PC-3 (cell line): ENCODE results near the gene VDR. TPM values are rescaled to one million over a fixed set of nuclear protein-coding genes. Genes with fewer than 3 reads are reported as not detected.

ENCODE experiments used
- ATAC-seq: fragments of 200-7000 bp; cut with Tn5 transposase; 2 replicates; pipeline ENCODE4 v1.9.1; 2020; ENCODE audit warnings: mild to moderate bottlenecking, moderate library complexity
- BruUV-seq: library from RNA; stranded (reverse); fragments of 400-500 nt; replicated peaks from 2 replicates; lab custom pipeline; 2021; lab: Mats Ljungman, UMichigan
- CTCF ChIA-PET: fragments of 300-600 bp; sonication (Branson Sonifier 250); formaldehyde crosslinking; loops from one replicate; lab custom pipeline; 2022; ENCODE audit warnings: antibody characterized with exemption; lab: Charles Lee
- POLR2A ChIA-PET: fragments of 300-600 bp; sonication (Branson Sonifier 250); formaldehyde crosslinking; loops from one replicate; lab custom pipeline; 2022; ENCODE audit warnings: antibody characterized with exemption; ENCODE audit not compliant: unreplicated experiment; lab: Charles Lee
- DNase-seq: peaks from one replicate; pipeline ENCODE4 v3.0.0-alpha.2; 2015
- H2AFZ ChIP-seq: fragments of 300-600 bp; sonication (generic); 2 replicates; pipeline ENCODE4 v1.6.0; 2016; ENCODE audit warnings: antibody characterized with exemption, low read length
- H3F3A ChIP-seq: fragments of 300-600 bp; sonication (generic); one replicate; pipeline ENCODE4 v1.6.0; 2017; ENCODE audit warnings: antibody characterized with exemption, low read length, control low read depth, mild to moderate bottlenecking; ENCODE audit not compliant: unreplicated experiment
- H3K27ac ChIP-seq: fragments of 300-600 bp; sonication (generic); 2 replicates; pipeline ENCODE4 v1.5.1; 2016; ENCODE audit warnings: mild to moderate bottlenecking, low read length
- H3K27me3 ChIP-seq: fragments of 300-600 bp; sonication (generic); 2 replicates; pipeline ENCODE4 v1.6.1; 2016; ENCODE audit warnings: low read length, mixed read lengths
- H3K36me3 ChIP-seq: fragments of 300-600 bp; sonication (generic); 2 replicates; pipeline ENCODE4 v1.6.1; 2016; ENCODE audit warnings: low read depth, mixed run types, low read length, mixed read lengths
- H3K4me1 ChIP-seq: fragments of 300-600 bp; sonication (generic); 2 replicates; pipeline ENCODE4 v1.5.1; 2016; ENCODE audit warnings: low read length; ENCODE audit not compliant: insufficient read depth
- H3K4me2 ChIP-seq: fragments of 300-600 bp; sonication (generic); 2 replicates; pipeline ENCODE4 v1.6.0; 2016; ENCODE audit warnings: low read length
- H3K4me3 ChIP-seq: fragments of 300-600 bp; sonication (generic); 2 replicates; pipeline ENCODE4 v1.5.1; 2016; ENCODE audit warnings: mild to moderate bottlenecking, low read length, mixed read lengths
- H3K79me2 ChIP-seq: fragments of 300-600 bp; sonication (generic); 2 replicates; pipeline ENCODE4 v1.6.1; 2017; ENCODE audit warnings: low read length, mixed read lengths
- H3K9ac ChIP-seq: fragments of 300-600 bp; sonication (generic); 2 replicates; pipeline ENCODE4 v1.6.0; 2016; ENCODE audit warnings: mild to moderate bottlenecking, low read length
- H3K9me2 ChIP-seq: fragments of 300-600 bp; sonication (generic); replicated peaks from 2 replicates; pipeline ENCODE4 v1.6.1; 2016; ENCODE audit warnings: mixed run types, low read length, mixed read lengths
- H3K9me3 ChIP-seq: fragments of 300-600 bp; sonication (generic); 2 replicates; pipeline ENCODE4 v1.6.1; 2016; ENCODE audit warnings: low read length, mixed read lengths
- H4K20me1 ChIP-seq: fragments of 300-600 bp; sonication (generic); 2 replicates; pipeline ENCODE4 v1.6.1; 2016; ENCODE audit warnings: low read length, mixed read lengths
- CTCF ChIP-seq: fragments of 300-600 bp; sonication (generic); conservative IDR thresholded peaks from 2 replicates; pipeline ENCODE4 v1.5.1; 2017; ENCODE audit warnings: antibody characterized with exemption, low read depth, mild to moderate bottlenecking, low read length
- EZH2 ChIP-seq: fragments of 300-600 bp; sonication (generic); IDR thresholded peaks from one replicate; pipeline ENCODE4 v1.6.1; 2017; ENCODE audit warnings: antibody characterized with exemption, mild to moderate bottlenecking, low read length; ENCODE audit not compliant: unreplicated experiment
- EZH2phosphoT487 ChIP-seq: fragments of 300-600 bp; sonication (generic); IDR thresholded peaks from 2 replicates; pipeline ENCODE4 v1.6.1; 2018; ENCODE audit warnings: mild to moderate bottlenecking, antibody characterized with exemption, low read length, borderline replicate concordance
- intact Hi-C: fragments of 100-400 bp; cut with micrococcal nuclease; formaldehyde crosslinking; loops from 2 replicates; pipeline ENCODE4 v1.9.0; 2023
- total RNA-seq: library from RNA; depleted of rRNA; stranded (reverse); fragments of >200 nt; gene quantifications from 2 replicates; pipeline ENCODE4 v1.2.3, GENCODE V29; 2014

The VDR gene
- total RNA-seq, 1 experiment from 2014 or later, result 19.9 TPM

- ChIA-PET POLR2A (no interaction called here), CTCF (no interaction called here)
- intact Hi-C loops, result loop anchor here (10.0 kb wide), 1 partner anchor 117 kb away; no protein-coding TSS in a partner anchor
- peaks cover 4% of the 10 kb centered on the region for H3F3A ChIP-seq
- H3K36me3 ChIP-seq, result no peaks in the 10 kb centered on the region
- no peak overlapping the region for H3K27ac ChIP-seq
- ATAC-seq (peak; percentile 12), DNase-seq (no peak)
- no peak overlapping the region for H3K4me2 ChIP-seq
- H3K9me3 ChIP-seq, result no peaks in the 10 kb centered on the region
- no peak overlapping the region for H2AFZ ChIP-seq
- no peaks in the 10 kb centered on the region for H3K27me3 ChIP-seq
- no peak overlapping the region for H3K4me3 ChIP-seq
- no peaks in the 10 kb centered on the region for H4K20me1 ChIP-seq
- no TSS peak for BruUV-seq
- no peak overlapping the region for H3K9ac ChIP-seq
- peaks cover 51% of the 10 kb centered on the region for H3K4me1 ChIP-seq
- no peak for TF ChIP-seq EZH2phosphoT487
- TF ChIP-seq EZH2, result no peak
- TF ChIP-seq CTCF, result no peak
- H3K9me2 ChIP-seq, result no peaks in the 10 kb centered on the region
- H3K79me2 ChIP-seq, result no peaks in the 10 kb centered on the region
Observed at GRCh38 chr12:47828008-47828975, 76.5 kb downstream of the VDR start.

GRCh38 chr12:47825173-47825639, 79.6 kb downstream of the VDR start:
- Histone ChIP-seq H2AFZ (peak overlapping the region; percentile 52), H3K27ac (0 out of 2 replicates have a peak overlapping the region, but pooled peaks have one; percentile 5), H3F3A (peaks cover 4% of the 10 kb centered on the region), H3K27me3 (no peaks in the 10 kb centered on the region), H3K4me3 (no peak overlapping the region), H3K9ac (no peak overlapping the region), H3K9me3 (no peaks in the 10 kb centered on the region), H3K9me2 (no peaks in the 10 kb centered on the region), H3K36me3 (no peaks in the 10 kb centered on the region), H3K79me2 (peaks cover 6% of the 10 kb centered on the region), H3K4me2 (peak overlapping the region; percentile 33), H3K4me1 (peaks cover 82% of the 10 kb centered on the region), H4K20me1 (no peaks in the 10 kb centered on the region)
- no TSS peak for BruUV-seq
- DNase-seq (peak; percentile 64), ATAC-seq (peak; percentile 18; the same call in 1 of the 2 replicates)
- CTCF ChIA-PET, result no interaction called here
- TF ChIP-seq EZH2phosphoT487, result no peak
- TF ChIP-seq CTCF, result no peak
- no peak for TF ChIP-seq EZH2
- intact Hi-C loops, result loop anchor here (10.0 kb wide), 1 partner anchor 120 kb away; no protein-coding TSS in a partner anchor
- POLR2A ChIA-PET, result no interaction called here
